Lower leg skin (tissue), 3 donors: ENCODE data around the gene CSTF1.

Source experiments
- CTCF ChIP-seq, 3 donors: fragments of 450-650 bp; IDR thresholded peaks; one replicate each; pipeline ENCODE4 v1.5.1; 2016; ENCODE audit warnings: antibody characterized with exemption in 3 of 3, mild to moderate bottlenecking in 3 of 3, moderate library complexity in 2 of 3
- POLR2A ChIP-seq, 2 donors: fragments of 450-650 bp; IDR thresholded peaks; one replicate each; pipeline ENCODE4 v1.6.1; 2016 to 2017; ENCODE audit warnings: antibody characterized with exemption in 2 of 2, mild to moderate bottlenecking in 1 of 2, moderate library complexity in 1 of 2

GRCh38 chr20:56378386-56378785 lies 14.1 kb upstream of the CSTF1 start:
- TF ChIP-seq POLR2A (IDR thresholded peaks at IDR 0.05) (no peak), CTCF (IDR thresholded peaks at IDR 0.05) (no peak)
